Measurements from ENCODE around the gene COL11A2. TPM values are rescaled to one million over a fixed set of nuclear protein-coding genes. Genes with fewer than 3 reads are reported as not detected.

COL11A2 gene
- total RNA-seq, 2 experiments from 2014 or later = 0.77 to 0.79 TPM

DNA sequence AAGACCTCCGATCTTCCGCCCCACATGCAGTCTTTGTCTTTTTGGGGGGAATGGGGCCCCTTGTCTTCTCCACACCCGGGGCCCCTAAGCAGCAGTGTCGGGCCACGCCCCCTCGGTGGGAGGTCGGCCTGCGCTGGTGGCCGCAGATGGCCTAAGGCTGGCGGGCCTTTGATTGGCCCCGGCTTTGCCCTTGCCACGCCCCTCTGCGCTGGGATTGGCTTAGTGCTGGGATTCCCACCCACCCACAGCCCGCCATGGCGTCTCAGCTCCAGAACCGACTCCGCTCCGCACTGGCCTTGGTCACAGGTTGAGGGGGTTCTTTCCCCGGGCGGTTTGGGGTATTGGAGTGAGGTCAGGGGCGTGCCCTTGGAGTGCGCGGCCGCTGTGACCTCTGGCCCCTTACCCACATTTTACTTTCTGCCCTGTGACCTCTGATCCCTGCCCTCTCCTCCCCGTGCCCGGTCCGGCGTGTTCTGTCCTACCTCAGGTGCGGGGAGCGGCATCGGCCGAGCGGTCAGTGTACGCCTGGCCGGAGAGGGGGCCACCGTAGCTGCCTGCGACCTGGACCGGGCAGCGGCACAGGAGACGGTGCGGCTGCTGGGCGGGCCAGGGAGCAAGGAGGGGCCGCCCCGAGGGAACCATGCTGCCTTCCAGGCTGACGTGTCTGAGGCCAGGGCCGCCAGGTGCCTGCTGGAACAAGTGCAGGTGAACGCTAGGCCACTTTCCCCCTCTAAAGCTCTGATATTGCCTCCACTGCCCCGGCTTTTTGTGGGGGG, 12.3 kb upstream of the COL11A2 start, which contains the start of gene HSD17B8:
HSD17B8 (plus strand) TSS at position 241 of the 776 bp plus-strand sequence; CDS start at position 255, 14 bp downstream.
- Mint-ChIP-seq H3K9me3 (ENCODE audit: low read depth) (no peaks in the 10 kb centered on the region), H3K27me3 (no peaks in the 10 kb centered on the region), H3K27ac (peak within 1 kb of the TSS; percentile 94), H3K4me1 (peaks cover 66% of the 10 kb centered on the region), H3K36me3 (peaks cover 30% of the 10 kb centered on the region), H3K4me3 (peak within 1 kb of the TSS; percentile 82)
- ATAC-seq (peak; percentile 71), DNase-seq (peak; percentile 96)
- CTCF ChIA-PET = interaction anchor here (1.0 to 2.4 kb wide), 4 partner anchors 43 to 359 kb away, joined by 3 to 22 read pairs (median 4); no protein-coding TSS in a partner anchor

DNA sequence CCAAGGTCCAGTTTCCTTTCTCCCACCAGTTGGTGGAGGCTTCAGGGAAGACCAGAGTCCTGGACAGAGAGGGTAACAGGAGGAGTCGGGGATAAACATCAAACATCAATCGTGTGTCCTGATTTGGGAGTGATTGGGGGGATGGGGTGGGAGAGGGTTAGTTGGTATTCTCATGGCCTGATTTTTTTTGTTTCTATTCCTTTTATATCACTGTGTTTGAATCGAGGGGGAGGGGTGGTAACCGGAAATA, 11.8 kb upstream of the COL11A2 start:
- DNase-seq (no peak), ATAC-seq (no peak)
- Mint-ChIP-seq H3K9me3 (ENCODE audit: low read depth) (no peaks in the 10 kb centered on the region), H3K4me3 (peak overlapping the region; percentile 82), H3K36me3 (peaks cover 26% of the 10 kb centered on the region), H3K27me3 (no peaks in the 10 kb centered on the region), H3K4me1 (peaks cover 66% of the 10 kb centered on the region), H3K27ac (peak overlapping the region; percentile 41)
- CTCF ChIA-PET = interaction anchor here (1.0 to 2.4 kb wide), 3 partner anchors 45 to 358 kb away, joined by 3 to 22 read pairs (median 3); no protein-coding TSS in a partner anchor

DNA sequence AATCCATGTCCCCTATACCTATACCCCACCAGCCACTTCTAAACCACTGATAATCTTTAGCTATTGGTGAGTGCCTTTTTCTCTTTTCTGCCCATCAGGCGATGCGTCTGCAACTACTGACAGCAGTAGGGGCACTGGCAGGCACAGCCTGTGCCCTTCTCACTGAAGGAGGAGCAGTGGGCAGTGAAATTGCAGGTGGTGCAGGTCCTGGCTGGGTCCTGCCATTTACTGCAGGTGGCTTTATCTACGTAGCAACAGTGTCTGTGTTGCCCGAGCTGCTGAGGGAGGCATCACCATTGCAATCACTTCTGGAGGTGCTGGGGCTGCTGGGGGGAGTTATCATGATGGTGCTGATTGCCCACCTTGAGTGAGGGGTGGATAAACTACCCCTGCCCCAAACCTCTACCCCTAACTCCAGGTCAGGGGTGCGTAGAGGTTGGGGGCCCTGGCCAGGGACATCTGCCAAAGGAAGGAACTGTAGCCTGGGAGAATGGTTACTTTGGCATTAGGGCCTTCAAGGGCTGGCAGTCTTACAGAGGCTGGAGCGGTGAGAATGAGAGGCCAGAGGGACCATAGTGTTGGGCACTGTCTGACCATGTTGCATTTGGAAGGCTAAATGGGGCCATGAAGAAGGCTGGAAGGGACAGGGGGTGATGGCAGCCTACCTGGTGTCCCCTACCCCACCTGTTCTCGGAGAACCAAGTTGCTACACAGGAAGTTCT, 11.3 kb upstream of the COL11A2 start:
- no peak overlapping the region for H3K27ac Mint-ChIP-seq
- DNase-seq (no peak), ATAC-seq (no peak)
- peaks cover 28% of the 10 kb centered on the region for H3K36me3 Mint-ChIP-seq
- no peaks in the 10 kb centered on the region for H3K9me3 Mint-ChIP-seq (ENCODE audit: low read depth)
- H3K27me3 Mint-ChIP-seq = no peaks in the 10 kb centered on the region
- H3K4me1 Mint-ChIP-seq = peaks cover 66% of the 10 kb centered on the region
- CTCF ChIA-PET = interaction anchor here (1.1 kb wide), 1 partner anchor 44 kb away, joined by 4 read pairs; no protein-coding TSS in a partner anchor
- peak overlapping the region; percentile 82 for H3K4me3 Mint-ChIP-seq

DNA sequence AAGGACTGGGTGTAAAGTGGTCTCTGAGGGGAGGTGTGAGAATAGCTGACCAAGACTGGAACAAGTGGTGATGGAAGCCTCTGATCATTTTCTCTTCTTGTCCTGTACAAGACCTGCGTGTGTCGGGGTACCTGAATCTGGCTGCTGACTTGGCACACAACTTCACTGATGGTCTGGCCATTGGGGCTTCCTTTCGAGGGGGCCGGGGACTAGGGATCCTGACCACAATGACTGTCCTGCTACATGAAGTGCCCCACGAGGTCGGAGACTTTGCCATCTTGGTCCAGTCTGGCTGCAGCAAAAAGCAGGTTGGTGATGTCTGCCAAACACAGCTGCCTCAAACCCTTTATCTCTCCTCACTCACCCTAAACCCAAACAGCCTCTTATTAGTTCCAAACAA, 10.5 kb upstream of the COL11A2 start:
- ATAC-seq = no peak
- Mint-ChIP-seq H3K27me3 (no peaks in the 10 kb centered on the region), H3K36me3 (peaks cover 28% of the 10 kb centered on the region), H3K4me1 (peaks cover 74% of the 10 kb centered on the region), H3K4me3 (peak overlapping the region; percentile 16), H3K9me3 (ENCODE audit: low read depth) (no peaks in the 10 kb centered on the region), H3K27ac (peak overlapping the region; percentile 29)
- CTCF ChIA-PET = interaction anchor here (1.1 kb wide), 1 partner anchor 45 kb away, joined by 4 read pairs; no protein-coding TSS in a partner anchor
- DNase-seq = peak; percentile 40

DNA sequence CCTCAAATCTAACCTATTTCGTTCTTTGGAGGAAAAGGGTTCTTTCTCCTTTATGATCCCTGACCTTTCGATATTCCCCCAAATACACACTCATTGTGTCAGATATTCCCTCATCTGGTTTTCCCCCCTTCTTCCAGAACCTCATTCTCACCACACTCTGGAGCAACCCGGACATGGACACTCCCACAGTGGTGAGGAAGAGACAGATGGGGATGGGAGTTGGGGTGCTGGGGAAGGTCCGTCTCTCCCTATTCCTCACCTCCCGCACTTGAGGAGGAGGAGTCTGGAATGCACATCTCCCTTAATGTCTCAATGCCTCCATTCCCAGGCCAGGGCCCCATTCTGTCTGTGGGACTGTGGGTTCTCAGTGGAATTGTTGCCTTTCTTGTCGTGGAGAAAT, 9.7 kb upstream of the COL11A2 start:
- no peaks in the 10 kb centered on the region for H3K9me3 Mint-ChIP-seq (ENCODE audit: low read depth)
- CTCF ChIA-PET = no interaction called here
- no peaks in the 10 kb centered on the region for H3K27me3 Mint-ChIP-seq
- no peak for ATAC-seq
- peaks cover 79% of the 10 kb centered on the region for H3K4me1 Mint-ChIP-seq
- H3K4me3 Mint-ChIP-seq = peak overlapping the region; percentile 99
- H3K27ac Mint-ChIP-seq = peak overlapping the region; percentile 97
- H3K36me3 Mint-ChIP-seq = peaks cover 28% of the 10 kb centered on the region
- no peak for DNase-seq

DNA sequence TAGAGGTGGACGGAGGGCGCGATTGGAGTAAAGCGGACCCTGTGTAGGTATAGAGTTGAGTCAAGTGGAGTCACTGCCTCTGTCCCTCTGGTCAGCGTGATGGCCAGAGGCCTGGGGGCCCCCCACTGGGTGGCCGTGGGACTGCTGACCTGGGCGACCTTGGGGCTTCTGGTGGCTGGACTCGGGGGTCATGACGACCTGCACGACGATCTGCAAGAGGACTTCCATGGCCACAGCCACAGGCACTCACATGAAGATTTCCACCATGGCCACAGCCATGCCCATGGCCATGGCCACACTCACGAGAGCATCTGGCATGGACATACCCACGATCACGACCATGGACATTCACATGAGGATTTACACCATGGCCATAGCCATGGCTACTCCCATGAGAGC, 8.9 kb upstream of the COL11A2 start:
- peak overlapping the region; percentile 99 for H3K4me3 Mint-ChIP-seq
- DNase-seq (no peak), ATAC-seq (no peak)
- peaks cover 72% of the 10 kb centered on the region for H3K4me1 Mint-ChIP-seq
- peak overlapping the region; percentile 97 for H3K27ac Mint-ChIP-seq
- H3K36me3 Mint-ChIP-seq = peaks cover 32% of the 10 kb centered on the region
- H3K9me3 Mint-ChIP-seq (ENCODE audit: low read depth) = no peaks in the 10 kb centered on the region
- no peaks in the 10 kb centered on the region for H3K27me3 Mint-ChIP-seq
- CTCF ChIA-PET = no interaction called here

DNA sequence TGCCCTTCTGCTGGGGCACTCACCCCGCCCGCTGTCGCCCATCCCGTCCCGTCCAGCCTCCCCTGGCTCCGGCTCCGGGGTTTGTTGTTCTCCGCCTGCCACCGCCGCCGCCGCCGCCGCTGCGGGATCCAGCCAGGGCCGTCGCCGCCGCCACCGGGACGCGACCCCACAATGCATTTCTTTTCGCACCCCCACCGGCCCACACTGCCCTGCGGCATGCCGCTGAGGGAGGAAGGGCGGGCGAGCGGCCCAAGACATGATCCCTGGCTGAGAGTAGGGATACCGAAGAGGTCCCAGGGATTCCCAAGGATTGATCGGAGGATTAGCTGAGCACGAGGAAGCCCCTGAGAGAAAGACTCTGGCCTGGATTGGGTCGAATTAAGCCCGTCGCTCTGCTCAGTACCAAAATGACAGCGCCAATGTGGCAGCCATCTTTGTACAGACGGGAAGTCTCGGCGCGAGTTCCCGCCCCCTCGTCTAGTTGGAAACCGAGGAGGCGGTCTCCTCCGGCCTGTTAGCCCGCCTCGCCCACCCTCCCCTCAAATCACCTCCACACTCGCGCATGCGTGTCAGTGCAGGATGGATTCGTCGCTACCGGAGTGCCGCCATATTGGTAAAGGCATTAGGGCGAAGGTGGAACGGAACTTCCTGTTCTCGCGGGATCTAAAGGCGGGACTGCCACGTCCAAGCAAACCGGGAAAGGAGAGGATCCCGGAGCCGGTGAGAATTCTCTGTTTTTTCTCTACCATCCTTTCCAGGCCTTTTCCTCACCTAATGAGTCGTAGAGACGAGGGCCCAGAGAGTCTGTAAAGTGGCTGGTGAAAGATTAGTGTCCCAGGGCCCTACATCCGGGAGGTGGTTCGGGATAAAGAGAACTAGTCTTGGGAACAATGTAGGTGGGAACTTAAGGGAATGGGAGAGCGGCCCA, 8.2 kb upstream of the COL11A2 start, which contains the start of the genes RXRB and SLC39A7:
RXRB (minus strand) TSS at position 447 of the 928 bp plus-strand sequence; CDS start at position 258, 189 bp downstream.
SLC39A7 (plus strand) TSS at position 649 of the 928 bp plus-strand sequence. CDS start 379 bp downstream, outside the sequence.
- H3K9me3 Mint-ChIP-seq (ENCODE audit: low read depth) = no peaks in the 10 kb centered on the region
- peak; percentile 100 for DNase-seq
- CTCF ChIA-PET = interaction anchor here (3.8 to 4.2 kb wide), 2 partner anchors 40 to 48 kb away, joined by 35 to 46 read pairs; no protein-coding TSS in a partner anchor
- H3K4me3 Mint-ChIP-seq = peak within 1 kb of the TSS; percentile 99
- H3K27ac Mint-ChIP-seq = peak within 1 kb of the TSS; percentile 97
- H3K36me3 Mint-ChIP-seq = peaks cover 39% of the 10 kb centered on the region
- ATAC-seq = peak; percentile 70
- peaks cover 66% of the 10 kb centered on the region for H3K4me1 Mint-ChIP-seq
- H3K27me3 Mint-ChIP-seq = no peaks in the 10 kb centered on the region

DNA sequence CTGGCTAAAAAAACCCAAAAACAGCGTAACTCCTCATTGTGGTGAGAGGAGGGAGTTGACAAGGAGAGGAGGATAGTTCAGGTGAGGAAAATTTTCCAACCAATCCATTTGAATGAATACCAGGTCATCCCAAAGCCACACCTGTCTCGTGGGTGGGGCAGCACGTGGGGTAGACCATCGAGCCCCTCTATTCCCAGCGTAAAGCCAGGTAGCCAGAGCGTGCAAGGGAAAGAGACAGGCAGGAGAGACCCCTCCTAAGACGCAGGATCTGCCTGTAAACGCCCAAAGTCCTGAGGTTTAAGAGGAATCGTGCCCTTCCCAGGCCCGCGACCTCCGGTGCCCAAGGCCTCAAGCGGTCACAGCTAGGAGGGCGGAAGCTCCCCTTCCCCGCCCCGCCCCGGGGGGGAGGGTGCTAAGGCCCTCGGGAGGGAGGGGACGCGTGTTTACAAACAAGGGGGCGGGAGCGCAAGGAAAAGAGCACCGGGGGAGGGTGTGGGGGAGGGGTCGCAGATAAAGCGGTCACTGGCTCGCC, 7.5 kb upstream of the COL11A2 start:
- no peaks in the 10 kb centered on the region for H3K9me3 Mint-ChIP-seq (ENCODE audit: low read depth)
- CTCF ChIA-PET = interaction anchor here (0.8 to 4.2 kb wide), 4 partner anchors 9 to 99 kb away, joined by 3 to 46 read pairs (median 22); partner anchors contain the start of genes RGL2 and RING1
- H3K27ac Mint-ChIP-seq = peak overlapping the region; percentile 97
- no peaks in the 10 kb centered on the region for H3K27me3 Mint-ChIP-seq
- ATAC-seq (peak; percentile 45), DNase-seq (peak; percentile 88)
- peaks cover 62% of the 10 kb centered on the region for H3K4me1 Mint-ChIP-seq
- H3K4me3 Mint-ChIP-seq = peak overlapping the region; percentile 99
- H3K36me3 Mint-ChIP-seq = peaks cover 46% of the 10 kb centered on the region

DNA sequence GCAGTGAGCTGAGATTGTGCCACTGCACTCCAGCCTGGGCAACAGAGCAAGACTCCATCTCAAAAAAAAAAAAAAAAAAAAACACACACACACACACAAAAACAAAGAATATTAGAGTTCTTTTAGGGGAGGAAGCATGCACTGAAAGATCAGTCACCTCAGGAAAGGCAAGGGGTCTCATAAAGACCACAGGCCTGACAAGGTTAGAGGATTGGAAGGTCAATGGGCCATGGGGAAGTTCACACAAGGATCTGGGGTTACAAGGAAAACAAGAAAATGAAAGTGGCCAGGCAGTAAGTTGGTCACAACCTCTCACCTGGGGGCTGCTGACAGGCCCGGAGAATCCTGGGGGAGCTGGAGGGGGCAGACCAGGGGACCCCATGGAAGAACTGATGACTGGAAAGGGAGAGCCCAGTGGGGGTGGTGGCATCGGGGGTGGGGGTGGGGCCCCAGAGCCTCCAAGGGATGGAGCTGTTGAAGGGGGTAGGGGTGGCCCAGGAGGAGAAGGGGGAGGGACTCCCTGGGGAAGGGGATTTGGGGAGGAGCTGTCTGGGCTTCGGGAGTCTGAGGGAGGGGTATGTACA, 6.7 kb upstream of the COL11A2 start:
- Mint-ChIP-seq H3K4me1 (peaks cover 58% of the 10 kb centered on the region), H3K27ac (peak overlapping the region; percentile 80), H3K27me3 (no peaks in the 10 kb centered on the region), H3K9me3 (ENCODE audit: low read depth) (no peaks in the 10 kb centered on the region), H3K36me3 (peaks cover 51% of the 10 kb centered on the region), H3K4me3 (peak overlapping the region; percentile 99)
- DNase-seq (no peak), ATAC-seq (no peak)
- CTCF ChIA-PET = interaction anchor here (0.8 to 4.2 kb wide), 6 partner anchors 10 to 145 kb away, joined by 3 to 46 read pairs (median 8); partner anchors contain the start of genes RGL2 and RING1

DNA sequence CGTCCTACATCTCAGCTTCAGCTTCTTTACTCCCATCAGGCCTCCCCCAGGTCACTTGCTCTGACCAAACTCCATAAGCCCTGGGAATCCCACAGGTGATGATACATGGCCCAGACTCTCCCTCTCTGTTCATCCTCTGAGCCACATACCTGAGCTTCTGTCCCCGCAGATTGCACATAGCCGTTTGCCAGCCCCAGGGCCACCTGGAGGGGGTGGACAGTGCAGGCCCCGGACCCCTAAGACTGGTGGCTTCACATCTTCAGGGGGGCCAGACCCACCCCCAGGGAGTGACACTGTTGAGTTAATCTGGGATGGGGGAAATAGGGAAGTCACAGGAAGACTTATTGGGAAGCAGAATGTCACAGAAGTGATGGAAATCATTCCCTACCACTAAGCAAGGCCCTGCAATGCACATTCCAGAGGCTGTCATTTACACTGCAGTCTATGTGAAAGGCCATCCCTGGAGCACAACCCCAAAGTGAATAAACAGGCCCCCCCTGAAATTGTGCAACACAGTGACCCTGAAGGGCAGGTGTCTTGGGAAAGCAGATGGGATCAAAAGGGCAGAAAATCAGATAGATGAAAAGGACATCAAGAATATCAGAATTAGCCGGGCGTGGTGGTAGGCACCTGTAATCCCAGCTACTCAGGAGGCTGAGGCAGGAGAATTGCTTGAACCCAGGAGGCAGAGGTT, 6.0 kb upstream of the COL11A2 start:
- peaks cover 51% of the 10 kb centered on the region for H3K36me3 Mint-ChIP-seq
- no peak for ATAC-seq

DNA sequence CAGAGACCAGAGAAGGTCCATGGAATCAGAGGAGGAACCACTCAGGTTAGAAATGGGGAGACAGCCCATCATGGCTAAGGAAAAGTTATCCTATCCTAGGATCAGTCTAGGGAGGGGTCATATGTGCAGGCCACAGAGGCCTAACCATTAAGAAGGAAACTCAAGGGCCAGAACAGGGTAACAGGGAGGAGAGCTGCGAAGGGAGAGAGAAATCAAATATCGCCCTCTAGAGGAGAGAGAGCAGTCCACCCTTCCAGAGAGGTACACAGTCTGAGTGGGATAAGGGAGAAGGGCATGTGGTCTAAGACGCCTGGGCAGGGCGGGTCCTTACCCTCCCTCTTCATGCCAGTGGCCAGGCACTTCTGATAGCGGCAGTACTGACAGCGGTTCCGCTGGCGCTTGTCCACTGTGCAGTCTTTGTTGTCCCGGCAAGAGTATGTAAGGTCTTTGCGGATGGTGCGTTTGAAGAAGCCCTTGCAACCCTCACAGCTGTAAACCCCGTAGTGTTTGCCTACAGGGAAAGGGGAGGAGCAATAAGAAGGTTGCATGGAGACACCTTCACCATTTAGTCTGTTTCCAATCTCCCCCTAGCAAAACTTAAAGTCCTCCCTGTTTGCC, 5.3 kb upstream of the COL11A2 start:
- Mint-ChIP-seq H3K27me3 (peaks cover 7% of the 10 kb centered on the region), H3K4me1 (peaks cover 46% of the 10 kb centered on the region), H3K9me3 (ENCODE audit: low read depth) (no peaks in the 10 kb centered on the region), H3K27ac (peak overlapping the region; percentile 42), H3K36me3 (peaks cover 43% of the 10 kb centered on the region), H3K4me3 (no peak overlapping the region)
- ATAC-seq = peak; percentile 35
- CTCF ChIA-PET = interaction anchor here (0.6 to 4.2 kb wide), 29 partner anchors 8 to 263 kb away, joined by 3 to 46 read pairs (median 4); partner anchors contain the start of gene RING1
- DNase-seq = no peak

More for the DNA sequence above, 6.0 kb upstream of the COL11A2 start:
- peaks cover 3% of the 10 kb centered on the region for H3K27me3 Mint-ChIP-seq
- CTCF ChIA-PET = interaction anchor here (0.8 to 4.2 kb wide), 20 partner anchors 9 to 235 kb away, joined by 3 to 46 read pairs (median 4); partner anchors contain the start of gene RING1
- no peak for DNase-seq
- H3K4me3 Mint-ChIP-seq = peak overlapping the region; percentile 99
- peak overlapping the region; percentile 75 for H3K27ac Mint-ChIP-seq
- H3K4me1 Mint-ChIP-seq = peaks cover 51% of the 10 kb centered on the region
- no peaks in the 10 kb centered on the region for H3K9me3 Mint-ChIP-seq (ENCODE audit: low read depth)

Measured in activated CD8-positive, alpha-beta memory T cell treated with anti-CD3 and anti-CD28 coated beads, Interleukin-2, amount 10 ng/mL, durations not matched to agents 7 days and 5 days (primary cell).